ENCODE measurements around the gene MYBPC2.
"Not testable (repeated sequence)": the region's sequence is repeated elsewhere in the genome, so short reads cannot be mapped to it uniquely, and the experiment has no call there.

Gene MYBPC2

GRCh38 chr19:50434525-50434924, 1.8 kb downstream of the MYBPC2 start:
- H3K27ac ChIP-seq, result no peak overlapping the region
- no peak for TF ChIP-seq ZFX (IDR thresholded peaks at IDR 0.05; ENCODE audit: borderline replicate concordance)
- TF ChIP-seq CTCF (IDR thresholded peaks at IDR 0.05), result no peak

GRCh38 chr19:50435221-50435620, 2.5 kb downstream of the MYBPC2 start:
- no peak overlapping the region for H3K27ac ChIP-seq
- TF ChIP-seq ZFX (IDR thresholded peaks at IDR 0.05; ENCODE audit: borderline replicate concordance) (no peak), CTCF (IDR thresholded peaks at IDR 0.05) (no peak)

GRCh38 chr19:50435627-50436026, 2.9 kb downstream of the MYBPC2 start:
- H3K27ac ChIP-seq, result no peak overlapping the region
- TF ChIP-seq CTCF (IDR thresholded peaks at IDR 0.05) (no peak), ZFX (IDR thresholded peaks at IDR 0.05; ENCODE audit: borderline replicate concordance) (no peak)

GRCh38 chr19:50437862-50438449, 5.3 kb downstream of the MYBPC2 start:
- no peak for TF ChIP-seq ZFX (IDR thresholded peaks at IDR 0.05; ENCODE audit: borderline replicate concordance)
- H3K27ac ChIP-seq, result no peak overlapping the region

GRCh38 chr19:50439130-50439529, 6.4 kb downstream of the MYBPC2 start:
- H3K27ac ChIP-seq, result not testable (repeated sequence)

- TF ChIP-seq CTCF (IDR thresholded peaks at IDR 0.05) (no peak), ZFX (IDR thresholded peaks at IDR 0.05; ENCODE audit: borderline replicate concordance) (no peak)
- no peak overlapping the region for H3K27ac ChIP-seq
These were observed 11.4 kb downstream of the MYBPC2 start for GRCh38 chr19:50444059-50444458.

- H3K27ac ChIP-seq, result no peak overlapping the region
- no peak for TF ChIP-seq CTCF (IDR thresholded peaks at IDR 0.05)
- no peak for TF ChIP-seq ZFX (IDR thresholded peaks at IDR 0.05; ENCODE audit: borderline replicate concordance)
These were observed 14.4 kb downstream of the MYBPC2 start for GRCh38 chr19:50447053-50447452.

GRCh38 chr19:50447750-50448149, 15.1 kb downstream of the MYBPC2 start:
- H3K27ac ChIP-seq, result no peak overlapping the region
- TF ChIP-seq ZFX (IDR thresholded peaks at IDR 0.05; ENCODE audit: borderline replicate concordance), result no peak

GRCh38 chr19:50449236-50449899, 16.7 kb downstream of the MYBPC2 start:
- H3K27ac ChIP-seq, result no peak overlapping the region
- TF ChIP-seq ZFX (IDR thresholded peaks at IDR 0.05; ENCODE audit: borderline replicate concordance) (no peak), CTCF (IDR thresholded peaks at IDR 0.05) (no peak)

All from 22Rv1 (cell line).